C4-2B (cell line): ENCODE measurements around the gene ASIC2.

ENCODE experiments used
- ZFX ChIP-seq: fragments of 450-650 bp; IDR thresholded peaks from 2 replicates; pipeline ENCODE4 v1.6.1; 2017
- TF ChIP-seq, protein P1 (sequence below): fragments of 450-650 bp; conservative IDR thresholded peaks from 2 replicates; pipeline ENCODE4 v1.5.1; 2017; ENCODE audit warnings: mild to moderate bottlenecking

DNA sequence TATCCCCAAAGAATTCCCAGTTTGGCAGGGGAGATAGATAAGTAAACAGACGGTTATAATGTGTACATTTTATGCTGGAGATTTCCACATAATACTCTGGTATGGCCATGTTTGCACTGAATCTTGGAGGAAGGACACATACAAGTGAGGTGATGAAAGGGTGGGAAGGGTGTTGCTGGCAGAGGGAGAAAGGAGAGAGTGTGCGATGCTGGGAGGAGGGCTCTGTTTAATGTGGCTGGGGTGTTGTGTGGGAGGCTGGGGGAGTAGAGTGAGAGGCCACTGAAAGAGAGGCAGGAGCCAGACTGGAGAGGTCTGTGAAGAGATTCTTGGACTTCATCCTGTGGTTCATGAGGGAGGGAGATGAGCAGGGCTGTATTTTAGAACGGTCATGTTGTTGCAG is 213.9 kb downstream of the ASIC2 start:
- TF ChIP-seq, protein P1, sequence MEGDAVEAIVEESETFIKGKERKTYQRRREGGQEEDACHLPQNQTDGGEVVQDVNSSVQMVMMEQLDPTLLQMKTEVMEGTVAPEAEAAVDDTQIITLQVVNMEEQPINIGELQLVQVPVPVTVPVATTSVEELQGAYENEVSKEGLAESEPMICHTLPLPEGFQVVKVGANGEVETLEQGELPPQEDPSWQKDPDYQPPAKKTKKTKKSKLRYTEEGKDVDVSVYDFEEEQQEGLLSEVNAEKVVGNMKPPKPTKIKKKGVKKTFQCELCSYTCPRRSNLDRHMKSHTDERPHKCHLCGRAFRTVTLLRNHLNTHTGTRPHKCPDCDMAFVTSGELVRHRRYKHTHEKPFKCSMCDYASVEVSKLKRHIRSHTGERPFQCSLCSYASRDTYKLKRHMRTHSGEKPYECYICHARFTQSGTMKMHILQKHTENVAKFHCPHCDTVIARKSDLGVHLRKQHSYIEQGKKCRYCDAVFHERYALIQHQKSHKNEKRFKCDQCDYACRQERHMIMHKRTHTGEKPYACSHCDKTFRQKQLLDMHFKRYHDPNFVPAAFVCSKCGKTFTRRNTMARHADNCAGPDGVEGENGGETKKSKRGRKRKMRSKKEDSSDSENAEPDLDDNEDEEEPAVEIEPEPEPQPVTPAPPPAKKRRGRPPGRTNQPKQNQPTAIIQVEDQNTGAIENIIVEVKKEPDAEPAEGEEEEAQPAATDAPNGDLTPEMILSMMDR = no peak
- TF ChIP-seq ZFX = no peak
